ENCODE measurements around the gene IL17D.

IL17D gene

GRCh38 chr13:20691616-20692015 lies 11.9 kb upstream of the IL17D start:
- no peak for DNase-seq

GRCh38 chr13:20696073-20696472 lies 7.4 kb upstream of the IL17D start:
- DNase-seq: no peak

- DNase-seq: no peak
Observed at GRCh38 chr13:20699715-20700114, 3.8 kb upstream of the IL17D start.

- DNase-seq: no peak
Observed at GRCh38 chr13:20700288-20700687, 3.2 kb upstream of the IL17D start.

GRCh38 chr13:20701461-20701860 lies 2.0 kb upstream of the IL17D start:
- DNase-seq: no peak

- no peak for DNase-seq
Observed at GRCh38 chr13:20702530-20702914, 977 bp upstream of the IL17D start.

- DNase-seq: peak; percentile 52 to 83 (median 74)
Observed at GRCh38 chr13:20703780-20704458, 420 bp downstream of the IL17D start.

GRCh38 chr13:20704459-20705069 lies 1.1 kb downstream of the IL17D start:
- no peak for DNase-seq

GRCh38 chr13:20706661-20707060 lies 3.2 kb downstream of the IL17D start:
- no peak for DNase-seq

- DNase-seq: no peak
Observed at GRCh38 chr13:20708216-20708615, 4.7 kb downstream of the IL17D start.

GRCh38 chr13:20709369-20709768 lies 5.9 kb downstream of the IL17D start:
- DNase-seq: no peak

- DNase-seq: no peak
Observed at GRCh38 chr13:20709782-20710181, 6.3 kb downstream of the IL17D start.

- DNase-seq: no peak
Observed at GRCh38 chr13:20711301-20712044, 8.0 kb downstream of the IL17D start.

- no peak for DNase-seq
Observed at GRCh38 chr13:20713014-20713376, 9.5 kb downstream of the IL17D start.

GRCh38 chr13:20713751-20714150 lies 10.3 kb downstream of the IL17D start:
- DNase-seq: no peak

GRCh38 chr13:20714161-20714560 lies 10.7 kb downstream of the IL17D start:
- DNase-seq: no peak

GRCh38 chr13:20714563-20715329 lies 11.2 kb downstream of the IL17D start:
- no peak for DNase-seq

- no peak for DNase-seq
Observed at GRCh38 chr13:20715330-20715712, 11.8 kb downstream of the IL17D start.

GRCh38 chr13:20716951-20717350 lies 13.5 kb downstream of the IL17D start:
- no peak for DNase-seq

- no peak for DNase-seq
Observed at GRCh38 chr13:20717581-20718542, 14.4 kb downstream of the IL17D start.

GRCh38 chr13:20718958-20719566 lies 15.6 kb downstream of the IL17D start:
- no peak for DNase-seq

GRCh38 chr13:20719783-20720182 lies 16.3 kb downstream of the IL17D start:
- DNase-seq: no peak

Data from T-helper 2 cell (primary cell).